ENCODE data around the gene IFIT3.

DNA sequence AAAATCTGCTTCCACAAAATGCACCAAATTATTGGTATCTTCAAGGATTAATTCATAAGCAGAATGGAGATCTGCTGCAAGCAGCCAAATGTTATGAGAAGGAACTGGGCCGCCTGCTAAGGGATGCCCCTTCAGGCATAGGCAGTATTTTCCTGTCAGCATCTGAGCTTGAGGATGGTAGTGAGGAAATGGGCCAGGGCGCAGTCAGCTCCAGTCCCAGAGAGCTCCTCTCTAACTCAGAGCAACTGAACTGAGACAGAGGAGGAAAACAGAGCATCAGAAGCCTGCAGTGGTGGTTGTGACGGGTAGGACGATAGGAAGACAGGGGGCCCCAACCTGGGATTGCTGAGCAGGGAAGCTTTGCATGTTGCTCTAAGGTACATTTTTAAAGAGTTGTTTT, 12.1 kb downstream of the IFIT3 start:
- TF ChIP-seq CTCF (IDR thresholded peaks at IDR 0.05) (no peak), EZH2 (IDR thresholded peaks at IDR 0.05) (no peak), EZH2phosphoT487 (IDR thresholded peaks at IDR 0.05) (no peak)

Data from neural progenitor cell (in vitro differentiated cells).